Renal cortical epithelial cell (primary cell): Measurements from ENCODE around the gene BANK1. TPM values are rescaled to one million over a fixed set of nuclear protein-coding genes. Genes with fewer than 3 reads are reported as not detected.

ENCODE experiments used
- DNase-seq: peaks from one replicate; pipeline ENCODE4 v3.0.0-alpha.2; 2011; ENCODE audit warnings: low read depth
- total RNA-seq: library from RNA; depleted of rRNA; stranded (reverse); fragments of >200 nt; gene quantifications from 2 replicates; pipeline ENCODE4 v1.2.3, GENCODE V29; 2014

Gene BANK1, protein sequence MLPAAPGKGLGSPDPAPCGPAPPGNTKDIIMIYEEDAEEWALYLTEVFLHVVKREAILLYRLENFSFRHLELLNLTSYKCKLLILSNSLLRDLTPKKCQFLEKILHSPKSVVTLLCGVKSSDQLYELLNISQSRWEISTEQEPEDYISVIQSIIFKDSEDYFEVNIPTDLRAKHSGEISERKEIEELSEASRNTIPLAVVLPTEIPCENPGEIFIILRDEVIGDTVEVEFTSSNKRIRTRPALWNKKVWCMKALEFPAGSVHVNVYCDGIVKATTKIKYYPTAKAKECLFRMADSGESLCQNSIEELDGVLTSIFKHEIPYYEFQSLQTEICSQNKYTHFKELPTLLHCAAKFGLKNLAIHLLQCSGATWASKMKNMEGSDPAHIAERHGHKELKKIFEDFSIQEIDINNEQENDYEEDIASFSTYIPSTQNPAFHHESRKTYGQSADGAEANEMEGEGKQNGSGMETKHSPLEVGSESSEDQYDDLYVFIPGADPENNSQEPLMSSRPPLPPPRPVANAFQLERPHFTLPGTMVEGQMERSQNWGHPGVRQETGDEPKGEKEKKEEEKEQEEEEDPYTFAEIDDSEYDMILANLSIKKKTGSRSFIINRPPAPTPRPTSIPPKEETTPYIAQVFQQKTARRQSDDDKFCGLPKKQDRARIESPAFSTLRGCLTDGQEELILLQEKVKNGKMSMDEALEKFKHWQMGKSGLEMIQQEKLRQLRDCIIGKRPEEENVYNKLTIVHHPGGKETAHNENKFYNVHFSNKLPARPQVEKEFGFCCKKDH
- total RNA-seq: 1.0 and 1.9 TPM in 2 replicates

DNA sequence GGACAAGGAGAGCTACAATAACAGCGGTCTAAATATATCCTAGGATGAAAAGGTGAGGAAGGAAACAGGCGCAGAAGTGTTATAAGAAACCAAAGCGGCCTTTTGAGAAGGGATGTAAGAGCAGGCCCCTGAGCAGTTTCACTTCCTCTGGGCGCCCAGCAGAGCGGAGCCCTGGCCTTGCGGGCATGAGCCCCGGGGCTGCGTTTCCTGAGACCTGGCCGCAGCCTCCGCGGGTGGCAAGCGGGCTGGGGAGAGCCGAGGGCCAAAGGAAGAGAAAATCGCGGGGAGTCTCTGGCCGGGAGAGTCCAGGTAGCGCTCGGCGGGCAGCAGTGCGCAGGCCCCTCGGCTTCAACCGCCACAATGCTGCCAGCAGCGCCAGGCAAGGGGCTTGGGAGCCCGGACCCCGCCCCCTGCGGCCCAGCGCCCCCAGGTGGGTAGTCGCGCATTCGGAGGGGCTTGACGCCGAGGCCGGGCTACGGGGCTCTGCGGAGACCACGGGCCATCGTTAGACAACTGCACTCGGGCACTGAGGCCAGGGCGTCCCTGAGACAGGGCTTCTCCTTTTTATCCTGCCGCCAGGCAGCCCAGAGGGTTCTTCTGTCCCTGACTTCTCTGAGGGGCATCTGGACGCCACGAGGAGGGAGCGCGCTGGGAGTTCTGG is at the start of gene BANK1:
Gene BANK1 (plus strand): TSS at position 210 of the 661 bp plus-strand sequence. CDS start 151 bp downstream, at position 361.
- DNase-seq: peak; percentile 48

GRCh38 chr4:101753721-101754120 is 36.8 kb upstream of the BANK1 start:
- DNase-seq: no peak

DNA sequence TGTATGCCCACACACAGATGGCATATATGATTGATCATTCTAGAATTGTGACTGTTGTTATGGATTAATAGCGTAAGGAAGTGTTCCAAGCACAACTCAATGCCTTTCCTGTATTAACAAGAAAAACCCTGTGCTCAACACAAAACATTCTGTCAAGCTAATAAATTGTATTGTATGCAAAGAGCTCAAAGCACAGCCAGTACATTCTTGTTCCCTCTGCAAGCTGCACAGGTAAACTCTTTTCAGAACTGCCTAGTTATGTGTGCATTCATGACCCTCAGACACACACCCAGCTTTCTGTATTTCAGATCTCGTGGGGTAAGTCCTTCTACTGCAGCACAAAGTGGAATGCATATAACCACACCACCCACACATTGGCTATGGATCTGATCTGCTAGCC is 34.3 kb upstream of the BANK1 start:
- DNase-seq: peak; percentile 4

- DNase-seq: no peak
Measured at GRCh38 chr4:101761405-101761804, 29.1 kb upstream of the BANK1 start.

DNA sequence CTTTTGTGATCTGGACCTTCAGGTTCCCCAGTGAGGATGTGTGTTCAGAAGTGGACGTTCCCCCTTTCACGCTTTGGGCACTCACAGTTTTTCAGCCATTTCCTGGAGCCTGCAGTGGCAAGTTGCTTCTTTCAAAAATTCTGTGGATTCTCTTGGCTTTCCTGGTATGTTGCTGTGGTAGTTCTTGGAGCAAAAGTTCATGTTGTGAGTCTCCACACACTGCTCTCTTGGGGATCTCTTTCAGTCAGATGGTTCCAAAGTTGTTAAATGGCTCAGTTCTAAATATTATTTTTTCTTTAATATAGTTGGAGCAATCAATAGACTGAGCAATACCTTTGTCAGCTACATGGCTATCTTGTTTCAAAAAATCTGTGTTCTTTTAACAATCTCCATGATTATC is 28.5 kb upstream of the BANK1 start:
- no peak for DNase-seq

DNA sequence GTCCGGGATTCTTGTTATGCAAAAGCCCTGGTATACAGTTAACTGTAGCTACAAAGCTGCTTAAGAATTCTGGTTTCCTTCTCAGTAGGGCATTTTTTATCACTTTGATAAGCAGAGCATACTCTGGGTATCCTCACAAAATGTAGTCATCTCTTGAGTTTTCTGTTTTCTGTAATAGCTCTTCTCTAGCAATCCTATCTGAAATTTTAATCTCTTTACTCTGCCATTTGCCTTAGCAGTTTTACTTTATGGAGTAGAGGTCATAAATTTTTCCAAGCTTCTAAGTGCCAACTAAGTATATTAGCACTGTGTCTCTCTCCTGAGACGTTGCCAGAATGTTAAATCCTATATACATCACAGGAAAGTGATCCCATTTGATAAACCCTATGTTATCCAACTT is 28.0 kb upstream of the BANK1 start:
- no peak for DNase-seq

- no peak for DNase-seq
Measured at GRCh38 chr4:101763576-101763975, 27.0 kb upstream of the BANK1 start.

- peak; percentile 33 for DNase-seq
Measured at GRCh38 chr4:101774807-101775206, 15.7 kb upstream of the BANK1 start.

DNA sequence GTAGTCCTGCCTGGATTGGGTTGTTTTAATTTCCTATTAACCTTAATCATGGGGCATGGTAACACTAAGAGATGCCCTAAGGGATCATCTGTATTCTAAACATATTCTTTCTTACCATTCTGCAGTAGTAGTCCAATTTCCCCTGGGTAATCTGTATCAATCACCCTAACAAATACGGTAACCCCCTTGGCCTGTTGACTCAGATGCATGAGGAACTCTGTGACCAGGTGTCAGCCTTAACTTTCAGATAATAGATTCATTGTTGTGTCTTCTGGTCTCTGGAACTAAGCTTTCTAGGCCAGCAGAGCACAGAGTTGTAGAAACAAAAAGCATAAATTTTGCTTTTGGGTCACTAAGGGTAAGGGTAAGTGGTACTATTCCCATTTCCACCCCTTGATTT is 13.1 kb upstream of the BANK1 start:
- no peak for DNase-seq

DNA sequence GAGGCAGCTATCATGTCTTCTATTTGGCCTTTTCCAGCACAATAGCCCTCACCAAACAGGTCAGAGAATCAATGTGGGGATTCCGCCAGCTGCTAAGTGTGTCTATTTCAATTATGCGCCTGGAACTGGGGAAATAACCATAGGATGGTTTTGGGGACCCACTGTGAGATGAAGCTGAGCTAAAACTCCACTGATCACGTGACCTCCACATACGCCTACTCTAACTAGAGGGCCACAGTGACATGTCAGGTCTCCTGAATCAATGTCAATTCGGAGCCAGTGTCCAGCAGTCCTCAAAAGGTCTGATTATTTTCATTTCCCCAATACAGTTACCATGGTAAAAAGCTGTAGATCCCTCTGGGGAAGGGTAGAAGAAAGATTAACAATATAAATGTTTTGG is 10.2 kb upstream of the BANK1 start:
- no peak for DNase-seq

GRCh38 chr4:101782546-101782945 is 8.0 kb upstream of the BANK1 start:
- peak; percentile 25 for DNase-seq

DNA sequence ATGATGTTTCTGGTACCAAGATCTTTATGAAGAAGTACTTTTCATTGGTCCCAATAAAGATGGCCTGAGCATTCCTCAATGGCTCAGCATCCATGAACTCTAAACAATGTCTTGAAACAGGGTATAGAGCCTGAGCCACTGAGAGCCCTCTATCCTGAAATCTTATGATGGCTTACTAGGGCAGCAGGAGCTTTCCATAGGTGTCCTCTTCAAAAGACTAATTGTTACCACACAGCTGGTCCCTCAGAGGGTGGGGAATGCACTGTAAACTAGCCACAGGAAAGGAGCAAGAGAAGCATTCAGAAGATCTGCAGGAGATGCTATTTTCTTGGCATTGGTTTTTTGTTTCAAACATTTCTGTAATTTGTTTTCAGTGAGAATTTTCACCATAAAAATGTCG is 5.6 kb upstream of the BANK1 start:
- no peak for DNase-seq

GRCh38 chr4:101785486-101785885 is 5.0 kb upstream of the BANK1 start:
- no peak for DNase-seq

DNA sequence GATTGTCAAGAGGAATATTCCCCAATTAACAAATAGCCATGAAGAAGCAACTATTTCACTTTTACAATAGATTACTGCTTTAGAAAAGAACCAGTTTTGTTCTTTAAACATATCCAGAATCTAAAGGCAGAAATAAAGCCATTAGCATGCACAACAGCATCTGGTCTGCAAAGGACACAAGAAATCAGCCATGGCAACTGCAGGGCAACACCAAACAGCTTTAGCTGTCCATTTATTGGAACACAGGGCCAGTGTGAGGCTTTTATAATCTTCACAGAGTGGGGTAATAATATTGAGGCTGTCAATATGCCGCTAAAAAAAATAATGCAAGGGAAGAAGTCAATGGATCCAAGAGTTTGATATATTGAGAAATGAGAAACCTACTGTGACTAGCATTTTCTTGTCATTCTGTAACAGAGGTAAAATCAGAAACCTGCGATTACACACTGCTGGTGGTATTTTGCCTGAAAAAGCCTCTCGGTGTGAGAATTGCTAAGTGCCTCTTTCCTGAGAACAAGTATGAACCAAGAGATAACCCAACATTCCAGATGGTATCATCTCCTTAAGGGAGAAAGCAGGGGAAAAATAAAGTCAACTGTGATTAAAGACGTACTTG is 2.7 kb upstream of the BANK1 start:
- no peak for DNase-seq

- no peak for DNase-seq
Measured at GRCh38 chr4:101791182-101791558, 640 bp downstream of the BANK1 start.

- no peak for DNase-seq
Measured at GRCh38 chr4:101792056-101792590, 1.6 kb downstream of the BANK1 start.

- DNase-seq: no peak
Measured at GRCh38 chr4:101793397-101793796, 2.9 kb downstream of the BANK1 start.

DNA sequence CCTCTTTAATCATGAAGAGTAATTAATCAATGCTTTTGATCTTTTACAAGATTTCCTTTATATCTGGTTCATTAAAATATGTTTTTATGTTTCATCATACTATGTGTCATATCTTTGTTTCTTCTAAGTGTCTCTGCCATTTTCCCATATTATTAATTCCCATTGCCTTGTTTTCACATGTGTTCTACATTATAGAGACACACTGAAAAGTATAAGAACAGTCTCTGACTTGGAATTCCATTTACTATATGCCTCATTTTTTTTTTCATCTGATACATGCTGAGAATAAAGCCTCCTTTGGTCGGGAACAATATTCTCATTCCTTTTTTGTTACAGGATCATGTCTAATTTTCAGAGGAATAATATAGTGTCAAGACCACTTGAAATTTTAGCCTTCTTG is 4.3 kb downstream of the BANK1 start:
- no peak for DNase-seq

- DNase-seq: no peak
Measured at GRCh38 chr4:101795704-101796103, 5.2 kb downstream of the BANK1 start.

DNA sequence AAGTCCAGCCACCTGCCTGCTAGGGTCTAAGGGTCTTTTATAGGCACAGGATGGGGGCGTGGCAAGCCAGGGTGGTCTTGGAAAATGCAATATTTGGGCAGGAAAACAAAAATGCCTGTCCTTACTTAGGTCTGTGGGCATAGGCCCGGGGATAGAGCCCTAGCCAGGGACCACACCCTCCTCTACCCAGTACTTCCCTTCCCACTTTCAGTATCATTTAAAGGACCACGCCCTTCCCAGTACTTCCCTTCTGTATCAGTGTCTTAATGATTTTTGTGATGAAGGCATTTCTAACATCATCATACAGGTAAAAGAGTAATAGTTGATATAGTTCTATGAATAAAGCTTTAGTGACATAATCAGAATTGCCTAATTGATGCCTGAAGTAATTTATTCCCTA is 11.4 kb downstream of the BANK1 start:
- no peak for DNase-seq

DNA sequence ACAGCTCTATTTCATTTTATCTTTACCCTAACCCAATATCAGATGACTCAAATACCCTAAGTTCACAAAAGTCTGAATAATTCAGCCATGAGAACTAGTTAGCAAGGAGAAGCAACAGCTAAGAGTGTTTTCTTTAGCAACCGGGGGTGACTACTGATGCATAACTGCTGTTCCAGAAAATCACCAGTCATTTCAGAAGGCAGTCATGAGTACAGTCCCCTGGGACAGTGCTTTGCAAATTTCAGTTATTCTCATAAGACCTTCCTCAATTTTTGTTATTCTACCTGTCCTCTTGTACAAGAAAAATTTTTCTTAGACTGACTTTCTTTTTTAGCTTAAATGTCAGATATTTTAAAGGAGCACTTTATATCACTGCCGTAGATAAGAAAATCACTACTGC is 16.4 kb downstream of the BANK1 start:
- DNase-seq: peak; percentile 91

- DNase-seq: peak; percentile 41
Measured at GRCh38 chr4:101807351-101807750, 16.8 kb downstream of the BANK1 start.
